Transverse colon (tissue), 4 donors: ENCODE measurements around the gene TAX1BP3. TPM values are rescaled to one million over a fixed set of nuclear protein-coding genes. Genes with fewer than 3 reads are reported as not detected.

ENCODE experiments used
- DNase-seq: peaks from one replicate; pipeline ENCODE4 v3.0.0-alpha.2; 2019
- H3K27ac ChIP-seq, 4 donors: fragments of 200-600 bp; sonication (generic); 2 replicates each; pipeline ENCODE4 v1.5.1; 2016 to 2018; ENCODE audit warnings: inconsistent platforms in 4 of 4
- H3K27me3 ChIP-seq: fragments of 200-600 bp; sonication (generic); 2 replicates; pipeline ENCODE4 v1.5.1; 2017; ENCODE audit warnings: inconsistent platforms
- H3K36me3 ChIP-seq, 4 donors: fragments of 200-600 bp; sonication (generic); 2 replicates each; pipeline ENCODE4 v1.5.1; 2017 to 2019; ENCODE audit warnings: inconsistent platforms in 4 of 4
- H3K4me1 ChIP-seq, 4 donors: fragments of 200-600 bp; sonication (generic); 2 replicates each; pipeline ENCODE4 v1.5.1; 2017 to 2020; ENCODE audit warnings: inconsistent platforms in 4 of 4
- H3K4me3 ChIP-seq, 4 donors: fragments of 200-600 bp; sonication (generic); 1 replicate in 1 of 4; 2 replicates in 3 of 4; pipeline versions ENCODE4 v1.5.1 to v1.6.1; 2017 to 2019; ENCODE audit warnings: inconsistent platforms in 4 of 4
- H3K9me3 ChIP-seq, 2 donors: fragments of 200-600 bp; sonication (generic); 2 replicates each; pipeline ENCODE4 v1.5.1; 2017 to 2019; ENCODE audit warnings: inconsistent platforms in 2 of 2
- CTCF ChIP-seq, 5 experiments: fragments of 200-600 bp in 3 of 5; fragments of 450-650 bp in 2 of 5; sonication (generic) in 3 of 5; IDR thresholded peaks; 1 replicate in 2 of 5; 2 replicates in 3 of 5; pipeline ENCODE4 v1.5.1; 2016 to 2017; ENCODE audit warnings: antibody characterized with exemption in 5 of 5, inconsistent platforms in 3 of 5, mild to moderate bottlenecking in 2 of 5, moderate library complexity in 1 of 5
- EP300 ChIP-seq: sonication (generic); formaldehyde crosslinking; IDR thresholded peaks from one replicate; pipeline ENCODE4 v1.6.1; 2017; ENCODE audit warnings: antibody characterized with exemption, low read depth
- POLR2A ChIP-seq: fragments of 450-650 bp; IDR thresholded peaks from one replicate; pipeline ENCODE4 v1.6.1; 2016; ENCODE audit warnings: antibody characterized with exemption, mild to moderate bottlenecking, moderate library complexity
- POLR2AphosphoS5 ChIP-seq, 3 donors: sonication (generic); formaldehyde crosslinking; IDR thresholded peaks; one replicate each; pipeline ENCODE4 v1.6.1; 2016; ENCODE audit warnings: antibody characterized with exemption in 3 of 3
- WGBS, 2 donors: methylation state at CpG; one replicate each; pipeline ENCODE4 v1.1.5; 2018; ENCODE audit warnings: low coverage in 1 of 2; 5-methylcytosine and 5-hydroxymethylcytosine counted together
- in situ Hi-C, 4 donors: fragments of 200-750 bp; cut with MboI; loops; one replicate each; pipeline versions ENCODE4 v1.15.0 to v1.15.1; 2017; ENCODE audit warnings: low sequenced_read_pairs in 3 of 4, low pct_ligation_motif_present in 1 of 4, low pct_unique_long_range_greater_than_20kb in 1 of 4
- intact Hi-C: fragments of 100-400 bp; cut with DNase I; formaldehyde crosslinking; loops from one replicate; pipeline ENCODE4 v1.15.1; 2023; ENCODE audit warnings: low total_unique reads
- total RNA-seq, 4 donors: library from RNA; depleted of rRNA; stranded (reverse); fragments of >200 nt; gene quantifications; one replicate each; pipeline ENCODE4 v1.1.0, GENCODE V29; 2016

TAX1BP3 gene
- total RNA-seq, 4 donors from 2014 or later: 129 to 451 (median 202) TPM

DNA sequence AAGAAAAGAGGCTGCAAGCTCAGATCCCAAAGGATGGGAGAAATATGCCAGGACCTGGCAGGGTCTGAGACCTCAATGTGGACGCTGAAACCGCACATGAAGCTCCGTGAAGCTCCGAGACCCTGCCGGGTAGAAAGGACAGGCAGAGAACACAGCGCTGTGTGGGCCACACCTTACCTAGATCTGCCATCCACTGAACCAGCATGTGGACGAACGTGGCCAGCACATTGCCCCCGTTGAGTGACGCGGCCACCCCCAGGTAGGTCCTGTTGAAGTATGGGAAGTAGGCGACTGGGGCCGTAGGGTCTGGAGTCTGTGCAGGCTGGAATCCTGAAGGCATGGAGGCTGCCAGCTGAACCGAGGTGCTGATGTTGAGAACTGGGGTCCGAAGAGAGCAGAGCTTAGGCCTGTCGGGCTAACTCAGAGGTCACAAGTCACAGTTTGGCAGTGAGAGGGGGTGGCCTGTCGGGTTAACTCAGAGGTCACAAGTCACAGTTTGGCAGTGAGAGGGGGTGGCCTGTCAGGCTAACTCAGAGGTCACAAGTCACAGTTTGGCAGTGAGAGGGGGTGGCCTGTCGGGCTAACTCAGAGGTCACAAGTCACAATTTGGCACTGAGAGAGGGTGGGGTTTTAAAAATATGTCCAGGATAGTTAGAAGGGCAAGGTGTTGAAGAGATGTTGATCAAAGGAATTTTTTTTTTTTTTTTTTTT lies 53.1 kb downstream of the TAX1BP3 start:
- Histone ChIP-seq H3K27ac (no peak overlapping the region), H3K4me1 (peaks cover 0 to 11% (median 2%) of the 10 kb centered on the region in 4 donors), H3K36me3 (peaks cover 0 to 53% (median 24%) of the 10 kb centered on the region in 4 donors), H3K4me3 (no peak overlapping the region), H3K9me3 (no peaks in the 10 kb centered on the region), H3K27me3 (no peaks in the 10 kb centered on the region)
- intact Hi-C loops: no loop called here
- 89 to 96% methylated on average over 3 to 18 of the region's 18 CpGs for WGBS, 2 donors
- DNase-seq: no peak
- TF ChIP-seq POLR2A (no peak), POLR2AphosphoS5 (IDR thresholded peaks at IDR 0.05) (no peak), EP300 (no peak), CTCF (IDR thresholded peaks at IDR 0.05) (no peak)
- in situ Hi-C loops: no loop called here

- Histone ChIP-seq H3K36me3 (peaks cover 0 to 40% (median 20%) of the 10 kb centered on the region in 4 donors), H3K9me3 (no peaks in the 10 kb centered on the region), H3K27ac (peak overlapping the region; percentile 25 to 57 (median 34)), H3K4me3 (no peak overlapping the region), H3K27me3 (no peaks in the 10 kb centered on the region), H3K4me1 (peaks cover 0 to 11% (median 2%) of the 10 kb centered on the region in 4 donors)
- in situ Hi-C loops: no loop called here
- 72% methylated on average over 6 of the region's 6 CpGs; no CpG with 5 or more reads in 1 of the 2 donors for WGBS, 2 donors
- intact Hi-C loops: no loop called here
- DNase-seq: peak; percentile 47
- TF ChIP-seq POLR2A: no peak
- TF ChIP-seq CTCF (IDR thresholded peaks at IDR 0.05): no peak
- TF ChIP-seq POLR2AphosphoS5 (IDR thresholded peaks at IDR 0.05): no peak
- no peak for TF ChIP-seq EP300
Measured at GRCh38 chr17:3613124-3613523, 55.3 kb downstream of the TAX1BP3 start.

Other genes with a start within 250 kb of the TAX1BP3 start
- gene OR1E2, start 234.7 kb downstream of the TAX1BP3 start, total RNA-seq: not detected
- not detected for gene SPATA22, start 196.8 kb downstream of the TAX1BP3 start, total RNA-seq
- 1 to 10 TPM in 3 of 4 donors, under 1 TPM in 1; 1.00 to 5.2 (median 2.9) TPM for gene ASPA, start 192.6 kb downstream of the TAX1BP3 start, total RNA-seq
- 1 to 10 TPM in 3 of 4 donors, under 1 TPM in 1; 0.20 to 7.1 (median 3.7) TPM for gene TRPV3, start 110.8 kb downstream of the TAX1BP3 start, total RNA-seq
- gene TRPV1, start 59.2 kb downstream of the TAX1BP3 start, total RNA-seq: 10 to 100 TPM in 3 of 4 donors, 1 to 10 TPM in 1; 7.0 to 30.7 (median 10.7) TPM
- gene SHPK, start 32.3 kb downstream of the TAX1BP3 start, total RNA-seq: 10 to 100 TPM in 3 of 4 donors, 1 to 10 TPM in 1; 9.0 to 50.9 (median 24.2) TPM
- gene CTNS, start 31.8 kb downstream of the TAX1BP3 start, total RNA-seq: 10 to 100 TPM in 3 of 4 donors, 1 to 10 TPM in 1; 1.2 to 25.7 (median 18.8) TPM
- gene EMC6, start 234 bp upstream of the TAX1BP3 start, total RNA-seq: 10 to 100 TPM in 2 of 4 donors, 1 to 10 TPM in 2; 3.0 to 24.4 (median 13.2) TPM
- gene P2RX5, start 27.6 kb upstream of the TAX1BP3 start, total RNA-seq: 10 to 100 TPM in 1 of 4 donors, 1 to 10 TPM in 1, under 1 TPM in 2; 0.68 to 11.4 (median 2.1) TPM
- 1 to 10 TPM in 1 of 4 donors, under 1 TPM in 2, not detected in 1; 0.14 to 2.4 (median 0.64) TPM for gene HASPIN, start 55.3 kb upstream of the TAX1BP3 start, total RNA-seq
- gene ITGAE, start 132.6 kb upstream of the TAX1BP3 start, total RNA-seq: 10 to 100 TPM in 2 of 4 donors, 1 to 10 TPM in 2; 2.8 to 23.1 (median 14.5) TPM
- 10 to 100 TPM; 28.9 to 55.6 (median 45.8) TPM for gene NCBP3, start 177.7 kb upstream of the TAX1BP3 start, total RNA-seq
- 10 to 100 TPM in 1 of 4 donors, 1 to 10 TPM in 3; 2.9 to 31.0 (median 5.0) TPM for gene CAMKK1, start 224.5 kb upstream of the TAX1BP3 start, total RNA-seq
- 10 to 100 TPM in 1 of 4 donors, 1 to 10 TPM in 2, under 1 TPM in 1; 0.82 to 11.2 (median 7.0) TPM for gene P2RX1, start 247.9 kb upstream of the TAX1BP3 start, total RNA-seq